Amniotic epithelial cell (primary cell): ENCODE results near the gene NOTCH1.

ENCODE experiments used
- DNase-seq: peaks from one replicate; pipeline ENCODE4 v3.0.0-alpha.2; 2010; ENCODE audit warnings: low read depth

The NOTCH1 gene

GRCh38 chr9:136484153-136485048, 61.4 kb downstream of the NOTCH1 start:
- DNase-seq, result no peak

GRCh38 chr9:136483589-136484152, 62.2 kb downstream of the NOTCH1 start:
- DNase-seq, result peak; percentile 57

GRCh38 chr9:136482793-136483588, 62.9 kb downstream of the NOTCH1 start, which contains the start of gene SEC16A:
SEC16A (minus strand) TSS chr9:136483040; CDS start chr9:136477615, 5,425 bp downstream.
- DNase-seq, result peak; percentile 94

- peak; percentile 48 for DNase-seq
These were observed 63.6 kb downstream of the NOTCH1 start for GRCh38 chr9:136482046-136482792.

- DNase-seq, result no peak
These were observed 64.3 kb downstream of the NOTCH1 start for GRCh38 chr9:136481558-136481957.

GRCh38 chr9:136476369-136477150, 69.3 kb downstream of the NOTCH1 start:
- DNase-seq, result no peak

- DNase-seq, result no peak
These were observed 70.6 kb downstream of the NOTCH1 start for GRCh38 chr9:136474974-136475865.

- DNase-seq, result no peak
These were observed 71.7 kb downstream of the NOTCH1 start for GRCh38 chr9:136474021-136474640.

GRCh38 chr9:136473354-136473721, 72.5 kb downstream of the NOTCH1 start:
- DNase-seq, result no peak

- no peak for DNase-seq
These were observed 73.1 kb downstream of the NOTCH1 start for GRCh38 chr9:136472640-136473353.

- DNase-seq, result no peak
These were observed 73.9 kb downstream of the NOTCH1 start for GRCh38 chr9:136471802-136472487.

GRCh38 chr9:136470792-136471469, 74.9 kb downstream of the NOTCH1 start:
- DNase-seq, result no peak

- no peak for DNase-seq
These were observed 75.5 kb downstream of the NOTCH1 start for GRCh38 chr9:136470356-136470755.

- DNase-seq, result no peak
These were observed 78.1 kb downstream of the NOTCH1 start for GRCh38 chr9:136467766-136468165.

GRCh38 chr9:136466155-136466541, 79.7 kb downstream of the NOTCH1 start:
- DNase-seq, result no peak

- DNase-seq, result no peak
These were observed 80.2 kb downstream of the NOTCH1 start for GRCh38 chr9:136465500-136466154.

GRCh38 chr9:136464241-136464640, 81.6 kb downstream of the NOTCH1 start:
- DNase-seq, result no peak
